HEK293 (cell line): Measurements from ENCODE around the gene ADH4.

Source experiments
- CTCF ChIP-seq: fragments of 450-650 bp; formaldehyde crosslinking; IDR thresholded peaks from 2 replicates; pipeline ENCODE4 v1.5.1; 2016; ENCODE audit warnings: missing biosample characterization, missing genetic modification characterization
- KLF9 ChIP-seq: fragments of 450-650 bp; formaldehyde crosslinking; IDR thresholded peaks from 2 replicates; pipeline ENCODE4 v1.5.1; 2016; ENCODE audit warnings: missing biosample characterization, missing genetic modification characterization, low read depth
- SP2 ChIP-seq: fragments of 450-650 bp; formaldehyde crosslinking; IDR thresholded peaks from 2 replicates; pipeline ENCODE4 v1.5.1; 2016; ENCODE audit warnings: missing biosample characterization, missing genetic modification characterization
- TCF7L2 ChIP-seq: IDR thresholded peaks from 2 replicates; pipeline ENCODE4 v1.6.1; 2011; ENCODE audit warnings: low read depth, mild to moderate bottlenecking, inconsistent platforms, low read length, moderate library complexity, borderline replicate concordance
- ZBTB20 ChIP-seq: fragments of 450-650 bp; formaldehyde crosslinking; IDR thresholded peaks from 2 replicates; pipeline ENCODE4 v1.5.1; 2016; ENCODE audit warnings: missing biosample characterization, missing genetic modification characterization
- ZFP69B ChIP-seq: fragments of 450-650 bp; formaldehyde crosslinking; IDR thresholded peaks from 2 replicates; pipeline ENCODE4 v1.5.1; 2016; ENCODE audit warnings: missing biosample characterization, missing genetic modification characterization
- ZNF274 ChIP-seq, 2 experiments: fragments of 200-500 bp in 1 of 2; fragments of 450-650 bp in 1 of 2; sonication (Bioruptor generic) in 1 of 2; formaldehyde crosslinking in 1 of 2; IDR thresholded peaks; 2 replicates each; pipeline versions ENCODE4 v1.5.1 to v1.6.1; 2014 to 2016; ENCODE audit warnings: borderline replicate concordance in 1 of 2, inconsistent platforms in 1 of 2, low read length in 1 of 2, missing biosample characterization in 1 of 2, missing genetic modification characterization in 1 of 2
- ZNF280C ChIP-seq: fragments of 450-650 bp; formaldehyde crosslinking; IDR thresholded peaks from 2 replicates; pipeline ENCODE4 v1.5.1; 2016; ENCODE audit warnings: missing biosample characterization, missing genetic modification characterization
- ZNF530 ChIP-seq: fragments of 450-650 bp; formaldehyde crosslinking; IDR thresholded peaks from 2 replicates; pipeline ENCODE4 v1.5.1; 2016; ENCODE audit warnings: low read depth, missing biosample characterization, missing genetic modification characterization
- ZNF623 ChIP-seq: fragments of 450-650 bp; formaldehyde crosslinking; IDR thresholded peaks from 2 replicates; pipeline ENCODE4 v1.5.1; 2016; ENCODE audit warnings: missing biosample characterization, missing genetic modification characterization
- ZNF626 ChIP-seq: fragments of 450-650 bp; sonication (Bioruptor Pico); formaldehyde crosslinking; IDR thresholded peaks from 2 replicates; pipeline ENCODE4 v1.5.1; 2018; ENCODE audit warnings: missing biosample characterization, missing genetic modification characterization, inconsistent platforms
- ZNF776 ChIP-seq: fragments of 450-650 bp; formaldehyde crosslinking; IDR thresholded peaks from 2 replicates; pipeline ENCODE4 v1.5.0; 2017; ENCODE audit warnings: missing biosample characterization, missing genetic modification characterization, borderline replicate concordance
- ZNF792 ChIP-seq: fragments of 450-650 bp; formaldehyde crosslinking; IDR thresholded peaks from 2 replicates; pipeline ENCODE4 v1.5.1; 2016; ENCODE audit warnings: missing biosample characterization, missing genetic modification characterization

GRCh38 chr4:99088481-99089365, 55.4 kb downstream of the ADH4 start, which contains the start of gene ADH5:
- no peak for TF ChIP-seq ZNF274 (IDR thresholded peaks at IDR 0.05; ENCODE audit: low read length)
- TF ChIP-seq ZNF274 (tag by site-specific recombination; IDR thresholded peaks at IDR 0.05; ENCODE audit: borderline replicate concordance), result no peak
- no peak for TF ChIP-seq CTCF (tag by site-specific recombination)
- no peak for TF ChIP-seq ZNF776 (tag by site-specific recombination)
- no peak for TF ChIP-seq ZFP69B (tag by site-specific recombination)
- TF ChIP-seq ZNF280C (tag by site-specific recombination), result no peak
- no peak for TF ChIP-seq ZNF623 (tag by site-specific recombination)
- no peak for TF ChIP-seq ZNF792
- TF ChIP-seq ZBTB20 (tag by site-specific recombination), result 0 out of 2 replicates have a peak, but pooled peaks have one; percentile 39
- no peak for TF ChIP-seq ZNF530
- no peak for TF ChIP-seq TCF7L2
- TF ChIP-seq KLF9 (tag by site-specific recombination), result peak; percentile 80
- TF ChIP-seq ZNF626 (tag by site-specific recombination), result no peak
- TF ChIP-seq SP2 (tag by site-specific recombination), result peak; percentile 65
